DND-41 (cell line): ENCODE measurements around the gene CDKN1B.

Source experiments
- ATAC-seq: fragments of 200-7000 bp; cut with Tn5 transposase; 3 replicates; pipeline ENCODE4 v1.9.1; 2021; ENCODE audit warnings: low read depth; ENCODE audit not compliant: insufficient read depth
- DNase-seq: peaks from one replicate; pipeline ENCODE4 v3.0.0-alpha.2; 2020
- H2AFZ ChIP-seq: 2 replicates; pipeline ENCODE4 v1.6.0; 2012; ENCODE audit warnings: low read depth, low read length
- H3K27ac ChIP-seq: 2 replicates; pipeline ENCODE4 v1.5.1; 2012; ENCODE audit warnings: low read length, inconsistent platforms
- H3K27me3 ChIP-seq: fragments of 200-600 bp; sonication (generic); 2 replicates; pipeline ENCODE4 v1.6.0; 2012; ENCODE audit warnings: low read length, mild to moderate bottlenecking, inconsistent platforms; ENCODE audit not compliant: insufficient read depth, poor library complexity
- H3K36me3 ChIP-seq: 2 replicates; pipeline ENCODE4 v1.5.1; 2012; ENCODE audit warnings: low read length, inconsistent platforms; ENCODE audit not compliant: insufficient read depth
- H3K4me1 ChIP-seq: 2 replicates; pipeline ENCODE4 v1.5.1; 2012; ENCODE audit warnings: mild to moderate bottlenecking, low read length; ENCODE audit not compliant: insufficient read depth
- H3K4me2 ChIP-seq: 2 replicates; pipeline ENCODE4 v1.6.0; 2012; ENCODE audit warnings: mild to moderate bottlenecking, moderate library complexity, low read length, inconsistent platforms; ENCODE audit not compliant: insufficient read depth
- H3K4me3 ChIP-seq, 2 experiments: fragments of 200-600 bp in 1 of 2; shearing (Covaris generic) in 1 of 2; 2 replicates each; pipeline ENCODE4 v1.5.1; 2012 to 2016; ENCODE audit warnings: inconsistent platforms in 2 of 2, low read length in 2 of 2, mild to moderate bottlenecking in 2 of 2, low read depth in 1 of 2, moderate library complexity in 1 of 2
- H3K79me2 ChIP-seq: 2 replicates; pipeline ENCODE4 v1.6.0; 2012; ENCODE audit warnings: low read length, inconsistent platforms; ENCODE audit not compliant: insufficient read depth
- H3K9ac ChIP-seq: 2 replicates; pipeline ENCODE4 v1.6.0; 2012; ENCODE audit warnings: low read depth, mild to moderate bottlenecking, inconsistent platforms, low read length, moderate library complexity
- H3K9me3 ChIP-seq: 2 replicates; pipeline ENCODE4 v1.5.1; 2012; ENCODE audit warnings: low read length, moderate library complexity, mild to moderate bottlenecking, inconsistent platforms; ENCODE audit not compliant: insufficient read depth, severe bottlenecking
- H4K20me1 ChIP-seq: 2 replicates; pipeline ENCODE4 v1.6.0; 2012; ENCODE audit warnings: low read length; ENCODE audit not compliant: insufficient read depth
- CTCF ChIP-seq: IDR thresholded peaks from 2 replicates; pipeline ENCODE4 v1.5.1; 2012; ENCODE audit warnings: borderline replicate concordance, low read length, moderate library complexity, mild to moderate bottlenecking; ENCODE audit not compliant: poor library complexity, severe bottlenecking; ENCODE audit errors: extremely low read depth
- EZH2 ChIP-seq: IDR thresholded peaks from 3 replicates; pipeline ENCODE4 v1.6.1; 2012; ENCODE audit warnings: borderline replicate concordance, low read depth, mild to moderate bottlenecking, moderate library complexity, low read length, inconsistent platforms; ENCODE audit not compliant: severe bottlenecking

CDKN1B gene

GRCh38 chr12:12725086-12725955 lies 8.2 kb downstream of the CDKN1B start:
- TF ChIP-seq EZH2 (no peak), CTCF (peak; percentile 24)
- peaks cover 91% of the 10 kb centered on the region for H3K79me2 ChIP-seq
- H3K4me3 ChIP-seq = peak overlapping the region; percentile 82 to 88
- peak overlapping the region; percentile 53 for H2AFZ ChIP-seq
- H3K9me3 ChIP-seq = no peaks in the 10 kb centered on the region
- H3K9ac ChIP-seq = peak overlapping the region; percentile 100
- peaks cover 10% of the 10 kb centered on the region; the same call in 1 of the 2 replicates for H4K20me1 ChIP-seq
- H3K36me3 ChIP-seq = peaks cover 29% of the 10 kb centered on the region
- H3K27me3 ChIP-seq = no peaks in the 10 kb centered on the region
- H3K27ac ChIP-seq = peak overlapping the region; percentile 100
- ATAC-seq = peak; percentile 57
- DNase-seq = peak; percentile 96
- H3K4me1 ChIP-seq = peaks cover 61% of the 10 kb centered on the region
- peak overlapping the region; percentile 84 for H3K4me2 ChIP-seq

GRCh38 chr12:12725956-12726554 lies 8.9 kb downstream of the CDKN1B start:
- H3K4me1 ChIP-seq = peaks cover 54% of the 10 kb centered on the region
- DNase-seq = no peak

GRCh38 chr12:12726555-12727093 lies 9.5 kb downstream of the CDKN1B start:
- peak overlapping the region; percentile 100 for H3K9ac ChIP-seq
- ATAC-seq = no peak
- no peaks in the 10 kb centered on the region for H3K27me3 ChIP-seq
- H3K4me3 ChIP-seq = peak overlapping the region; percentile 63 to 69
- H3K27ac ChIP-seq = peak overlapping the region; percentile 89
- no peaks in the 10 kb centered on the region for H3K9me3 ChIP-seq
- H4K20me1 ChIP-seq = peaks cover 3% of the 10 kb centered on the region; the same call in 1 of the 2 replicates
- peak overlapping the region; percentile 71 for H3K4me2 ChIP-seq
- DNase-seq = no peak
- TF ChIP-seq EZH2 = no peak
- TF ChIP-seq CTCF = no peak
- peaks cover 89% of the 10 kb centered on the region for H3K79me2 ChIP-seq
- peaks cover 48% of the 10 kb centered on the region for H3K4me1 ChIP-seq
- 0 out of 2 replicates have a peak overlapping the region, but pooled peaks have one; percentile 15 for H2AFZ ChIP-seq
- peaks cover 17% of the 10 kb centered on the region for H3K36me3 ChIP-seq

More at GRCh38 chr12:12725956-12726554, 8.9 kb downstream of the CDKN1B start:
- TF ChIP-seq EZH2 (no peak), CTCF (no peak)
- Histone ChIP-seq H3K4me3 (peak overlapping the region; percentile 63 to 69), H3K27me3 (no peaks in the 10 kb centered on the region), H3K79me2 (peaks cover 89% of the 10 kb centered on the region), H4K20me1 (peaks cover 6% of the 10 kb centered on the region; the same call in 1 of the 2 replicates), H3K9ac (peak overlapping the region; percentile 100), H2AFZ (peak overlapping the region; percentile 53), H3K4me2 (peak overlapping the region; percentile 71), H3K27ac (peak overlapping the region; percentile 89), H3K36me3 (peaks cover 22% of the 10 kb centered on the region), H3K9me3 (no peaks in the 10 kb centered on the region)
- ATAC-seq = no peak
